Measurements from ENCODE around the gene EHBP1.

The EHBP1 gene

DNA sequence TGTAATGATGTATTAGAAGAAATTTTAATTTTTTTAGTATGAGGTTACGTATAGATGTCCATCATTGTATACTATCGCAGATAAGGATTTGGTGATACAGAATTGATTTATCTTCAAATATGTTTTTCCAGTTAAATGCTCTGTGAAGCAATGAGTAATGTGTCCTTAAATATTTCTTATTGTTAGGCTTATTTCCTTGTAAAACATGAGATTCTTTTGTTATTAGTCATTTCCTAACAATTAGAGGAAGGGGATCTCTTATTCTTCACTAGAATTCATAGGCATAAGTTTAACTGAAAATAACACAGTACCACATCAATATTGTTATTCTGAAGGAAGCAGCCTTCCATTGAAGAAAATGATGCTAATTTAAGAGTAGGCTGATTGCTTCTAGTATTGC lies 329.7 kb downstream of the EHBP1 start:
- no peak for DNase-seq

DNA sequence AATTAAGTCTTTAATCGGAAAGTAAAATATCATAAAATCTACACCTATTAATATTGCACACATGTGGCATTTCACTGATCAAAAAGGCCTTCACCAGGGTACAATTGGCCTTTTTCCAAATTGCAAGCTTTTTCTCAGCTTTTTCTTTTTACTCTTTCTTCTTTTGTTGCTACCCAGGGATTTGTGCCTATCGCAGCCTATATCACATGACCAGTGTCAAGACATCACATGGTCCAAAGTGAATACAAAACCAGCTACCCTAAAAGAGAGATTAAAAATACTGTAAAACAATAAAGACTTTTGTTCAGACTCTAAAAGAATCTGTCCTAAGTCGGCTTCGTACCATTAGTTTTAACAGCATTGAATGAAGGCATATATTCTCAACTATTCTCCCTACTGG lies 330.1 kb downstream of the EHBP1 start:
- no peak for DNase-seq

DNA sequence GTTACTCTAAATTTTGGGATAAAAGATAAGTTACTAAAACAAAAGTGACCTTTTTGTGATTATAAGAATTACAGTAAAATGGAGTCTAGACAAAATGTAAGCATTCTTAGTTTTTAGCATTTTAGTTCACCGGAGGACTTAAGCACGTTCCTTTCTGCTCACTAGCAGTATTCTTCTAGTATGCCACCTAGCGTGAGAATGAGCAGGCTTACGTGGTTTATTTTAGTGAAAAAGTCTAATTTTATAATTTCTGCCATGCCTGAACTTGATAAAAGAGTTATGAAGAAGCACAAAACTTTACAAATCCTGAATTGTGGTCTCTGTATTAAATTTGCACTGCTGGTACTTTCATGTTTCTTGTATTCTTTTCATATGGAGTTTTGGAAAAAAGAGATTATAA lies 332.5 kb downstream of the EHBP1 start:
- DNase-seq = no peak

DNA sequence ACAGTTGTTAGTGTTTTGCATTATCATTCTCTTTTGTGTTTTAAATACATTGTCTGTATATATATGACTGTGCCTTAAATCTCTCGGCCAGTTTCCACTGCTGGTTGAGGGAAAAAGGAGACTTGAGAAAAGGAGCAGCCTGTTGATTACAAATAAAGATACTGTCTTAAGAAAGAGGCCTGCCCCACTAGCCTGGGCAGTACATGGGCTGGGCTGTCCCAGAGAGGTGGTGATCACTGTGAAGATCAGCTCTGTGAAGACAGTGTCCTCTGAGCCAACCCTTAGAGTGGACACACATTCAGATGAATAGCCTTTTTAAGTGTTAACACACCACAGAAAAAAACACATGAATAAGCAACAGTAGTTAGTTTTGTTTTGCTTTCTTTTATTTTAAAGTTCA lies 335.1 kb downstream of the EHBP1 start:
- no peak for DNase-seq

DNA sequence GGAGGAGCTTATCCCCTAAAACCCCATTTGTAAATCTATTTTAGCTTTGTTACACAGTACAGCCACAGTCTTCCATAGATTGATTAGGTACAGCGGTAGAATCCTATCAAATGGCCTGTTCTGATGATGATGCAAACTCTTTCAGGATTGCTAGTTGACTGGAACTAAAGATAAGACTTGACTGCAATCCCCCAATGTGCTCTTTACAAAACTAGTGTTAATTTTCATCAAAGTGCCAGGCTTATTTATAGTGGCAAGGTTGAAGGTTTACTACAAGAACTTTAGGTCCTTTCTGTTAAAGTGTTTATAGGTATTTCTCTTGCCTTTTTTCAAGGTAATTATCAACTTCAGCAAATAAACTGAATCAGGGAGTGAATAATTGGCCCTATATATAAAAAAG lies 336.1 kb downstream of the EHBP1 start:
- DNase-seq = no peak

DNA sequence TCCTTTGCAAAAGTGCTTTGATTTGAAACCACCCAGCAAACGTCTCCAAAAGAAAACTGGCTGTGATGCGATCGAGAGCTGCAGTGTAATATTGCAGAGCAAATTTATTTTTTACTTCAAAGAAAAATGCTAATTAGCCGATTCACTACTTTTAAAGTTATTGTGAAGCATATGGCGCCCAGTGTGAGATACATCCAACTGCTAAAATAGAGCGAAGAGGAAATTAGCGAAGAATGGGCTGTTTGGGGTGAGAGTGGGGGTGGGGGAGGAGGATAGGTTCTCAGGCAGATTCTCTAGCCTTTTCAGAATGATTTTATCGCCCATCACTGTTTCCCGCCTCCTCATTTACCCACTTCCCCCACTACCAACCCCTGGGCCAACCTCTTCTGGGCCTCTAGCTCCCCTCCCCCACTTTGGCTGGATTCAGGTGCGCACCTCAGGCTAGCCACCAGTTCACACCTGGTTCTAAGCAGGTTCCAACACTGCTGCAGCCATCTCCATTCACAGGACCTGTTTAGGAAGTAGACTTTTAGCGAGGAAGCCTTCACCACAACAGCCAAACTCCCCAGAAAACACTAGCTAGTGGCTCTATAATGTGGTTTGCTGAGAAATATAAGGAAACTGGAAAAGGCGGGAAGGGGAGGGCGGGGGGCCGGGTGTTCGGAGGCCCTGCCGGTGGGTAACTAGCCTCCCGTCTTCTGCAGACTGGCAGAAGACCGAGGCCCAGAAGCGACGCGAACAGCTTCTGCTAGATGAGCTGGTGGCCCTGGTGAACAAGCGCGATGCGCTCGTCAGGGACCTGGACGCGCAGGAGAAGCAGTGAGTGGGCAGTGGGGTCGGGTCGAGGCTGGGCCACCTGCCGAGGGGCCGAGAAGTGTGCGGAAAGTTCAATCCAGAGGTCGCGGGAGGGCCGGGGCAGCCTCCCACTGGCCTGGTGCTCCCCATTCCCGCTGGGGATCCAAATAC lies 339.1 kb downstream of the EHBP1 start:
- no peak for DNase-seq

DNA sequence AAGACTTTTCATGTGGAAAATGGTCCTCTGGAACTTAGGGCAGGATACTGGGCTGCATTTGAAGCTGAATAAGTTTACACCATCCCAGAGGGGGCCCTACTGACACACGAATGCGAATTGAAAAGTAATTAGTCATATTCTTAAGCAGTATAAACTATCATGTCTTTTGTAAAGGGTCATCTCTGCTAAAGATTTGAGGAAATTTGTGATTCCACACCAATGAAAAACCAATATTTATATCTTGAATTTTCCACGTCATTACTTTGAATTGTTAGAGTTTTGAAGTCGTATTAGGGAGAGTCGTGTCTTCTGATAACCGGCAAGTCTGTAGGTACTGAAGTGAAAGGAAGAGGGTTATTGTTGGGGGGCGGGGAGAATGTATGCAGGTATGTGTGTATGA lies 341.0 kb downstream of the EHBP1 start:
- no peak for DNase-seq

DNA sequence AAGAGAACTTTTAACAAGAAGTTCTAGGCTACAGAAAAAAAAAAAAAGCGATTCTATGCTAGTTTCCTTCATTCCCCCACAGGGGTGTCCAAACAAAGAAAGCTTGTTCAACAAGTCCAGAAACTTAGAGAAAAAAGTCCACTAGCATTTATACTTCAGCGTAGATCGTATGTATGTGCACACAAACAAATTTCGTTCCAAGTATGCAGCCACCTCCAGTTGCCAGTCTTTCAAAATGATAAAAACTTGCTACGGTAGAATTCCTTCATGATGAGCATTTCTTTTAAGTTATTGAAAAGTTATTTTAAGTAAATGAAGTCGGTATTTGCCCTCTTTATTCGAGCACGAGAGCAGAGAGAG lies 341.4 kb downstream of the EHBP1 start:
- no peak for DNase-seq

DNA sequence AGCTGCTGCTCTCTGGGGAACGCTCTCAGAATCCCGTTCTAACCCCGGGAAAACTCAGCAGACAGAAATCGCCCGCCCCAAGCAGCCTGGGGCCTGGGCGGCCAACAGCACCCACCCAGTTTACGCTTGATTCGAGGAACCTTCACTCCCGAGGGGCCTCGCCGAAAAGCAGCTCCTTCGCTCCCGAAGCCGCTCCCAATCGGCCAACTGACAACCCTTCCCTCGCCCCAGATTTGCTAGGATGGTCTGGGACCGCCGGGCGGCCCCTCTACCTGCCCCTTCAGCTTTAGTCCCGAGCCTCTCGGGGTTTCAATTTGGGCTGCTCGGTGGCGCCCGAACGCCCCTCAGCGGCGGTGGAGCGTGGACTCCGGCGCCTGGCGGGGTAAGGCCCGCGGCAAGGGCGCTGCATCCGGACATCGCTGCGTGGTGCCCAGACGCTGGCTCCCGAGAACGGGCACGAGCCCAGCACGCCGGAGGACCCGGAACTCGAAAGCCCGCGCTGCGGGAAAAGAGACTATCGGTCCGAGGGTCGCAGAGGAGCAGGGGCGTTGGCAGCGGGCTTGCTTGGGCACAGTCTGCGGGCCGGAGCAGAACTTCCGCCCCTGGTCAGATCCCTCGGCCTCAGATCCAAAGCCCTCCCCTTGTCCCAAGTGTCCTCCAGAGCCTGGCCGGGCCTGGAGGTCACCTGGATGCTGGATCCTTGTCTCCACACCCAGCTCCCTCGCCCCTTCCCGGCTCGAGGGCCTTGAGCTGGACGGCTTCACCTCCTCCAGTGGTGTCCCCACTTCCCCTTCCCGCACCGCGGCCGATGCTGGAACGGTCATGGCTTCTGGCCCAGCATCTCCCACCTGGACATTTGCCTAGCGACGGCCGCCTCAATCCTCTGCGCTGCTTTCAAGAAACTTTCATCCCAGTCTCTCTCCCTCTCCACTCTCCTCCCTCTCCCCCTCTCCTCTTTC lies 342.1 kb downstream of the EHBP1 start:
- peak; percentile 36 for DNase-seq

DNA sequence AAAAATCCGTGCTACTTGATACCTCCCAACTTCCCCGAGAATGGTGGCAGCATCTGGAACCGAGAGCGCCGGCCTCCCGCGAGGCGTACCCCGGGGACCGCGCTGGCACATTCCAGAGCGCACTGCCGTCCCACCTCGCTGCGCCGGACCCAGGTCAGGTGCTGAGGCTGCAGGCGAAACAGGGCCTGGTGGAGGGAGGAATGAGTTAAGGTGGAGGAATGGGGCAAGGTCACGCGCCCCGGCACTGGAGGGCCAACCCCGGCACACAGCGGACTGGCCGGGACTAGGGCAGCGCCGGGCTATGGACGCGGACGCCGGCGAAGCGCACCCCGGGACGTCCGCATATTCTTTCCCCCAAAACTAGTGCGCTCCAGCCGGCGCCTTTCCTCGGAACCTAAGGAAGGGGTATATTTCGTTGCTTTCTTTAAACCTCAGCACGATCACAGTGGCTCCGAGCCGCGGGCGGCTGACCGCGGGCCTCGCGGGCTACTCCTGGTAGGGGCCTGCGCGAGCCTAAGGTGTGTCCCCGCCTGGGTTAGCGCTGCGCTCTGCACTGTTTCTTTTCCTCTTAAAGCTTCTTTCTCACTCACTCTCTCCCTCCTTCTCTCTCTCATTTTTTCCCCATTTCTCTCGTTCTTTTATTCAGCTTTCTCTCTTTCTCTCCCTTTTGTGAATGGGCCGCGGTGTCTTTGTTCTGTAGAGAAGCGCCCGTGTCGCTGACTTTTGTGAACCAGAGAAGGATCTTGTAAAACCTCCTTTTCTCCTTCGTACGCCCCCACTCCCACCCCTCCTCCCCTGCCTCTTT lies 343.1 kb downstream of the EHBP1 start:
- DNase-seq = peak; percentile 24

DNA sequence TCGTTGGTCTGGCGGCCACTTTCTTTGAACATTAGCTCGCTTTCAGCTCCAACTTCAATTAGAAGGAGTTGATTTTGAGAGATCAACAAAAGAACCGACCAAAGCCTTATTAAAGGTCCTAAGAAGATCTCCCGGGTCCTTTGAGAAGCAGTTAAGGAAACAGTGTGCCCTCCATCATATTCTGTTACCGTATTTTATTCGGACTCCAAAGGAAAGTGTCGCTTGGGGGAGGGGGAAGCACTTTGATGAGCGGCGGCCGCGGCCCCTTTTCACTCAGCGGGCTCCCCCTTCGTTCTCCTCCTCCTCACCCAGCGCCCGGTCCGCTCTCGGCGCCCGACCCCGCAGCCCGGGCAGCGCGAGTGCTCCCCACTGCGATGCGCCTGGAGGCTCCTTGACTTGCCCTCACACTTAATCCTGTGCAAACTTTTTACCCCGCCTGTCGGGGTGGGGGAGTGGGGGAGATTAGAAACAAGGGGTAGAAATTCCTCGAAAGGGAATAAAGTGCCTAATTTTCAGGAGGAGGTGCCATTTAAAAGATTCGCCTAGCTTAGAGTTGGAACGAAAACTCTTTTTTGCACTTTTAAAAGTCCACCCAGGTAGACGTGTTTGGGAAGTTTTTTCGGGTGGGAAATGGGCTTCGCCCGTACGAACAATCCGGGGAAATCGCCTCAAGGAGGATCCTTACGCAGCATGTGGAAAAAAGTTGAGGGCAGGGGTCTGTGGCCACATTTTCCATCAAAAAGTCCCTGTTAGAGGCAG lies 343.9 kb downstream of the EHBP1 start:
- DNase-seq = peak; percentile 11

DNA sequence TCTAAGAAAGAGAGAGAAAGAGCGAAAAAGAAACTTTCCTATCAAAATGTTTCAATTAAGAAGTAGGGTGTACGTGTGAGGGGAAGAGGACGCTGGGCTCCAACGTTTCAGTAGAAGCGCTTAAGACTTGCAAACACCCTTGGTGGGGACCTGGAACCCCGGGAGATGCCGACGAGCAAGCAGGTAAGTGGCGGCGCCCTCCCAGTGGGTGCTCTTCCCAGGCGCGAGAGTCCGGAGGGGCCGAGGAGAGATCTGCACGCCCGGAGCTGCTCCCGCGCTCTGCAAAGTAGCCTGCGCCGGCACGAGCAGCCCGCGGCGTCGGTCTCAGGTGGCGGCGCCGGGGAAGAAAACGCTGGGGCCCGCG lies 344.4 kb downstream of the EHBP1 start:
- DNase-seq = peak; percentile 34

DNA sequence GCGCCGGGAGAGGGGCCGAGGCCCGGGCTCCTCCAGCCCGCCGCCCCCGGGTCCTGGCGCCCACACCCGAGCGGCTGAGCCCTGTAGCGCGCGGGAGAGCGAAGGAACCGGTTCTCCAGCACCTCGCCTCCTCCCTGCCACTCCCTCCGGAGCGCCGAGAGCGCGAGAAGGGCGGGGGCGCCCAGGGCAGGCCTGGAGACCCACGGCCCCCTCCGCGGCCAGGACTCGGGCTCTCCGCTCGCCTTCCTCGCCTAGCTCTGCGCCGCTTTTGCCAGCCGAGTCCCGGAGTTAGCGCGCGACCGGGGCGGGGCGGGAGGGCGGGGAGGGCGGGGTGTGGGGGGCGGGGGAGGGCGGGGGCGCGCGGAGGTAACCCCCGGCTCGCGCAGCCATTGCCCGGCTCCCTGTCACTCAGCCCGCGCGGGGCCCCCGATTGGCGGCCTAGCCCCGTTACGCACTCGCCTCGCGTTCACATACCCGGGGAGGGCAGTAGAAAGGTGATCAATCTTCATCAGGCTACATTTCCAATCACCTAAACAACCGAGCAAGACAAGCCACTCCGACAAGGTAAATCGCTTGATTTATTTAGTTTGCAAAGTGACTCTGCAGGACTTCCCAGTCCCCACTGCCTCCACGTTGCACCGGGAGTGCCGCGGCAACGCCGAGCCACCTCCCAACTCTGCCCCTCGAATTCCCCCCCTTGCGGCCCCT lies 345.0 kb downstream of the EHBP1 start, which contains the start of gene OTX1:
Gene OTX1, plus strand, starts transcription at position 497 of the 708 bp plus-strand sequence. CDS start 2,161 bp downstream, outside the sequence.
- DNase-seq = peak; percentile 70

DNA sequence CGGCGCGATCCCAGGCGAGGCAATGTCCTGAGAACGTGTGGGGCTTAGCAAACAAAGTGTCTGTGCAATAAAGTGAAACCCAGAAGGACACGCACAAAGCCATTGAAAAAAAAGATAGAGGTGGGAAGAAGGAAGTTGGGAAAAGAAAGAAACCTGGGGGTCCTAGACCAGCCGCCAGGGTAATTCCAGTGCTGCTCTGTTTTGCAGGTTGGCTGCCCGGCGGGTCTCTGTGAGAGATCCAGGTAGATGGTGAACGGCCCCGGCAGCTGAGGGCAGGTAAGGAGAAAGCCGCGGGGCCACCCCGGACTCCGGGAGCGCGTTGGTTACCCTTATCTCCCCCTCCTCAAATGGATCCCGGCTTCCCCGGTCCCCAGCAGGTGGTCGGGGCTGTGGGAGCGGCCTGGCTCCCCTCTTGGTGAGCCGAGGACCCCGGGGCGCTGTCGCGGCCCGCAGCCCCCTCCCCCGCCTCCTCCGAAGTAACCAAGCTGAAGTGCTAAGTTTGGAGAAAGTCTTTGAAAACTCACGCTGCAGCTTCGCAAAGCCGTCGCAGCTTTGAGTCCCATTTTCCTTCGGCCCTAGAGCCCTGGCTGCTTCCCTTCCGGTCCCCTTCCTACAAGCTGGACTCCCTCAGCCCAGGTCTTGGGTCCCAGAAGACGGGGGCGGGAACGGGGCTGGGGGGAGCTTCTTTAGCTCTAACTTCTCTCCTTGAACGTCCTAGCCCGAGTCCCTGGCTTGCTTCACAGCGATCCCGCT lies 345.7 kb downstream of the EHBP1 start:
- DNase-seq = peak; percentile 13

DNA sequence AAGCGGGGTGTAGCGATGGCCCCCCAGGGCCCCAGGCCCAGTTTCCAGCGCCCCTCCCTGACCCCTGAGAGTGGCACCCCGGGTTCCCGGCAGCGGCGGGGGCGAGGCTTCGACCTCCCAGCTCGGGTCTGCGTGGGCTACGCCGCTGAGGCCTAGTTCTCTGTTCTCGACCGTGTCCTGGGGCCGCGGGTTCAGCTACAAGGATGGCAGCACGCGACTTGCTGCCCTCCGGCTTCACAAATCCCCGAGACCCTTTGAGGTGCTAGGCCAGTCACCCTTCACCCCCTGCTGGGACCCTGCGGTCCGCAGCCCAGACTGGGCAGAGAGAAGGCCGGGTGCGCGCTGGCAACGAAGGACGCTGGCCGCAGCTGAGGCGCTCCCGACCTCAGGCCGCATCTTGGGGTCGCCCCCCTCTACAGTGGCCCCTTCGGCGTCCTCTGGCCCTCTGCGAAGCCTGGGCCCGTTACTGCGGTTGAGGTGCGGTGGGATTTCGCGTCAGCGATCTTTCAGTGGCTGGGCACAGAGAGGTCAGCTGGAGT lies 346.4 kb downstream of the EHBP1 start:
- peak; percentile 18 for DNase-seq

DNA sequence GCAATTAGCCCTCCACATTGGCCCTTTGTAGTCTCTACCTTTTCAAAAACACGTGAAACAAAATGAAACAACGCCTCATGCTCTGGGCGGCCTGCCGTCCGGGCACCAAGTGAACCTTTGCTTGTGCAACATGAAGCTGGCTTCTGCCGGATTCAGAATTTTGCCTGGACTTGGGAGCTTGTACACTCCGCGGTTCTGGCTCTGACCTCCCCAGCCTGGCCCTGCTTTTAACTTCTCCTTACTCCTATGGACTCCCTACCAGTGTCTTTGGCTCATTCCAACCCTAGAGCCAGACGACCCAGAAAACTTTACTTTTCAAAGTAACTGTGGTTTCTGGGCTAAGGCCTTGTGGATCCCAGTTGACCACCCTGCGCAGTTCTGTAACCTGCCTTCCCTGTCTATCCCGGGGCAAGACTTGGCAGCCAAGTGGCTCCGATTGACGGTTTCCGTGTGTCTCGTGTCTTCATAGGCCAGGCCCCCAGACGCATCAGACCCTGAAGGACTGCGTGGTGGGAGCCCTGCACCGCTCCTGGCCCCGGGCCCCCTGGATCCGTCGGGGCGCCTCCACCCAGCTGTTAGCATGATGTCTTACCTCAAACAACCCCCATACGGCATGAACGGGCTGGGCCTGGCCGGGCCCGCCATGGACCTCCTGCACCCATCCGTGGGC lies 347.0 kb downstream of the EHBP1 start:
- peak; percentile 19 for DNase-seq

DNA sequence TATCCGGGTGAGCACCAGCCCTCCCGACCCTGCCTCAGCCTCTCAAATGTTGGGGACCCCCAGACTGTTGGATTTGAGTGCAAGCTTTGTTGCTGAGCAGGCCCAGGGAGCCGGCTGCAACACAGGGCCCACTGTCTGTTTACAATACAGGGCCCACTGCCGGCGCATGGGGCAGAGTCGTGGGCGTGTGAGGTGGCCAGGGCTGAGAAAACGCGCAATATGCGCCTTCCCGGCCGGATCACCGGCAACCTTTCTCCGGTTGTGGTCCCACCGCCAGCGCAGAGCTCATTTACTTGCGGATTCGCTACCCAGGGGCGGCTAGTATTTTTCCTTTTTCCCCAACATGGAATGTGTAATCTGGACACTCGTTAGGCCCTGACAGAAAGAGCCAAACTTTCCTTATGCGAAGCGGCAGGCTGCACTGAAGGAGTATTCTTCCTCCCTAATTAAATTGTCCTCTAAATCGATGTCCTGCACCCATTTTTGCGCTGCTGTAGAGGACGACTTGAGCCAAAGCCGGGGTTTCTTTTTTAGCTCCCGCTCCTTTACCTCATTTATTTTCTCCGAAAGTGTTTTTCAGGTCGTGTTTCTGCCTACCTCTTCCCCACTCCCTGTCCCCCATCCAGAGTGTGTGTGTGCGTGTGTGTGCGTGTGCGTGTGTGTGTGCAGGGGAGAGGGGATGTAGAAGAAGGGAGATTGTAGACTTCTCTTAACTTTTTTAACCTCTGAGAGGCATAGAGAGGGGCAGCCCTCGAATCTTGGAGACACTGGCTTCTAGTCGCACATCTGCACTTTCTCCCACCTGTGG lies 347.8 kb downstream of the EHBP1 start:
- DNase-seq = peak; percentile 15

DNA sequence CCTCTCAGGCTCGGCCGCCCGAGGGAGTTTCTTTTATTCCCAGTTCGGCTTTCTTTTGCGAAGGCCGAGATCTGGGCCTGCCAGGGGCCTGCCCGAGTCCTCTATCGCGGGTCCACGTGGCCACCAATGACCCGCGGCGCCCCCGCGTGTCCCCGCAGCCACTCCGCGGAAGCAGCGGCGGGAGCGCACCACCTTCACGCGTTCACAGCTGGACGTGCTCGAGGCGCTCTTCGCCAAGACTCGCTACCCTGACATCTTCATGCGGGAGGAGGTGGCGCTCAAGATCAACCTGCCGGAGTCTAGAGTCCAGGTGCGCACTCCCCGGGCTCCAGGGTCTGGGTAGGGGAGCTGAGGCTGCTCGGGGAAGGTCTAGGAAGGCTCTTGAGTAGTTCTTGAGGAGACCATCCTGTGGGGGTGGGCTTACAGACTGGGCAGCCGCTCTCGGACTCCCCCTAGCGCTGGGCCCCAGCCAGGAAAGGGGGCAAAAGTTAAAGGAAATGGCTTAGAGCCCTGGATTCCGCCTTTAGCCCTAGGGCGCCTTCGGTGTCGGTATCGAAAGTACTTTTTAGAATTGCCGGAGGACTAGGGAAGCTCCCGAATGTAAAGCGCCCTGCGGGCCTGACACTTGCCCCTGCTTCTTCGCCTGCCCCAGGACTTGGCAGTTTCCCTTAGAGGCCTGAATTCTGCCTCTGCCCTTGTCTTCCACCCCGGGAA lies 348.5 kb downstream of the EHBP1 start:
- DNase-seq = peak; percentile 56

Data from activated CD4-positive, alpha-beta T cell treated with anti-CD3 and anti-CD28 coated beads for 48 hours (primary cell).